K562 (cell line): ENCODE results near the gene CYP21A2. TPM values are rescaled to one million over a fixed set of nuclear protein-coding genes. Genes with fewer than 3 reads are reported as not detected.
A peak's percentile ranks its signal among the peaks of the same experiment; 100 is the strongest.

Experiments
- CTCF ChIP-seq, 3 experiments: IDR thresholded peaks in 2 of 3; conservative IDR thresholded peaks in 1 of 3; 2 replicates each; pipeline ENCODE4 v1.5.1; 2011 to 2012; ENCODE audit warnings: low read length in 3 of 3, mild to moderate bottlenecking in 3 of 3, control low read depth in 2 of 3, improper control_type of control experiment in 1 of 3, inconsistent platforms in 1 of 3, low read depth in 1 of 3, mixed read lengths in 1 of 3, moderate library complexity in 1 of 3; ENCODE audit not compliant: insufficient read depth in 2 of 3
- GTF2E2 ChIP-seq: fragments of 200-800 bp; sonication (Bioruptor generic); IDR thresholded peaks from 2 replicates; pipeline ENCODE4 v1.6.1; 2016; ENCODE audit warnings: missing genetic modification characterization, missing compliant biosample characterization
- KDM5B ChIP-seq: fragments of 200-600 bp; sonication (generic); IDR thresholded peaks from 2 replicates; pipeline ENCODE4 v1.6.1; 2012; ENCODE audit warnings: low read depth, mild to moderate bottlenecking, moderate library complexity, low read length, control low read depth, inconsistent platforms; ENCODE audit not compliant: insufficient replicate concordance
- MEIS2 ChIP-seq: fragments of 450-650 bp; IDR thresholded peaks from 2 replicates; pipeline ENCODE4 v1.6.1; 2014; ENCODE audit warnings: mild to moderate bottlenecking; ENCODE audit not compliant: partially characterized antibody
- MGA ChIP-seq: fragments of 450-650 bp; IDR thresholded peaks from 2 replicates; pipeline ENCODE4 v1.6.1; 2016; ENCODE audit warnings: mild to moderate bottlenecking, moderate library complexity
- RAD21 ChIP-seq, 2 experiments: fragments of 250-450 bp in 1 of 2; fragments of 450-650 bp in 1 of 2; sonication (Bioruptor Pico) in 1 of 2; formaldehyde crosslinking in 1 of 2; IDR thresholded peaks in 1 of 2; conservative IDR thresholded peaks in 1 of 2; 2 replicates each; pipeline versions ENCODE4 v1.4.0 to v1.8.0; 2020 to 2022; ENCODE audit warnings: mild to moderate bottlenecking in 2 of 2, moderate library complexity in 1 of 2
- ZBTB5 ChIP-seq: fragments of 450-650 bp; IDR thresholded peaks from 2 replicates; pipeline ENCODE4 v1.6.1; 2017; ENCODE audit warnings: antibody characterized with exemption
- polyA plus RNA-seq, 8 experiments: library from polyadenylated mRNA; depleted of rRNA in 4 of 8; stranded (reverse) in 5 of 8; unstranded in 3 of 8; fragments of >200 nt; fragmentation: Nextera tagmentation in 2 of 8; fragmentation: Illumina TruSeq in 1 of 8; extraction: Ambion mirVana in 2 of 8; extraction: Trizol in 1 of 8; gene quantifications; 2 replicates each; pipeline versions ENCODE4 v1.2.1 to v1.2.3, GENCODE V29; 2011 to 2014; ENCODE audit warnings: inconsistent platforms in 1 of 8, missing spikeins in 1 of 8
- total RNA-seq, 7 experiments: library from RNA; depleted of rRNA in 6 of 7; stranded (reverse); fragments of >200 nt in 6 of 7; fragmentation: Illumina TruSeq in 2 of 7; extraction: Trizol in 2 of 7; gene quantifications; 2 replicates each; pipeline versions ENCODE4 v1.2.1 to v1.2.3, GENCODE V29; 2011 to 2021; ENCODE audit warnings: low replicate concordance in 1 of 7

Gene CYP21A2
- total and polyA plus RNA-seq, 9 of the 15 experiments (the other 6 are each of a cell fraction or from before 2014, with no cell fraction given) = 0.03 to 1.4 (median 0.19) TPM

- TF ChIP-seq MGA (0 out of 2 replicates have a peak, but pooled peaks have one; percentile 7), RAD21 (CRISPR knock-in tag; conservative IDR thresholded peaks at IDR 0.05 in 1 of 2, IDR thresholded peaks at IDR 0.05 in 1 of 2) (peak in 1 of 2 experiments; percentile 50; a peak in 2 of 4 replicates), KDM5B (no peak), ZBTB5 (no peak), CTCF (IDR thresholded peaks at IDR 0.05 in 2 of 3, conservative IDR thresholded peaks at IDR 0.05 in 1 of 3; ENCODE audit: insufficient read depth in 2 of 3, low read depth in 1 of 3, low read length in 3 of 3) (peak; percentile 41 to 56 (median 46); a peak in 5 of 6 replicates), MEIS2 (peak; percentile 15), GTF2E2 (no peak)
Measured at GRCh38 chr6:32060966-32061655, 22.9 kb downstream of the CYP21A2 start (continued).
